Gastrocnemius medialis (tissue), 4 donors: Measurements from ENCODE around the gene CDH23.

Experiments
- POLR2A ChIP-seq, 2 donors: fragments of 450-650 bp; IDR thresholded peaks; one replicate each; pipeline ENCODE4 v1.6.1; 2017; ENCODE audit warnings: antibody characterized with exemption in 2 of 2, mild to moderate bottlenecking in 2 of 2, moderate library complexity in 2 of 2
- TF ChIP-seq, protein P1 (sequence below), 5 experiments: fragments of 450-650 bp in 3 of 5; fragments of 200-600 bp in 2 of 5; sonication (generic) in 2 of 5; IDR thresholded peaks in 4 of 5; conservative IDR thresholded peaks in 1 of 5; 1 replicate in 4 of 5; 2 replicates in 1 of 5; pipeline ENCODE4 v1.5.1; 2016 to 2019; ENCODE audit warnings: antibody characterized with exemption in 5 of 5, mild to moderate bottlenecking in 3 of 5, moderate library complexity in 3 of 5

DNA sequence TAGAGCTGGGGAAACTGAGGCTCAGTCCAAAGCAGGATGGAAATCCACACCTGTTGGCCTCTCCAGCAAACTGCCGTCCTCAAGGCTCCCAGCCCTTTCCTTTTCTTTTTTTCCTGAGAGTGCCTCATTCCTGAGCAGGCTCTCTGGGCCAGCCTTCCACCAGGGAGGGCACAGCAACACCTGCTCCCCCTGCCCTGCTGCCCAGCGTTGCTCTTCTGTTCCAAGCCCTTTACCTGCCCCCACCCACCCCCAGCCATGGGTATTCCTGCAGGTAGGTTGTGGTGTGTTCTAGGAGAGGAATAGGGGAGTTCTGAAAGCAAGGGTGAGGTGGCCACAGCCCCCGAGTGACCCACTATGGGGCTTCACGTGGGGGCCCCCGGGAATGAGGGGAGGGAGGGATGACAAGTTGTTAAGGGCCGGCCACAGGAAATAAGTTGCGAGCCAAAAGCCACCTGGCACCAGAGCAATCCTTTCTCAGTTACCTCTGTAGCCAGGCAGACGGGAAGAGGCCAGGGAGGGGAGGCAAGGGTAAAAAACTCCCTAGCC lies 357.3 kb downstream of the CDH23 start:
- TF ChIP-seq, protein P1, sequence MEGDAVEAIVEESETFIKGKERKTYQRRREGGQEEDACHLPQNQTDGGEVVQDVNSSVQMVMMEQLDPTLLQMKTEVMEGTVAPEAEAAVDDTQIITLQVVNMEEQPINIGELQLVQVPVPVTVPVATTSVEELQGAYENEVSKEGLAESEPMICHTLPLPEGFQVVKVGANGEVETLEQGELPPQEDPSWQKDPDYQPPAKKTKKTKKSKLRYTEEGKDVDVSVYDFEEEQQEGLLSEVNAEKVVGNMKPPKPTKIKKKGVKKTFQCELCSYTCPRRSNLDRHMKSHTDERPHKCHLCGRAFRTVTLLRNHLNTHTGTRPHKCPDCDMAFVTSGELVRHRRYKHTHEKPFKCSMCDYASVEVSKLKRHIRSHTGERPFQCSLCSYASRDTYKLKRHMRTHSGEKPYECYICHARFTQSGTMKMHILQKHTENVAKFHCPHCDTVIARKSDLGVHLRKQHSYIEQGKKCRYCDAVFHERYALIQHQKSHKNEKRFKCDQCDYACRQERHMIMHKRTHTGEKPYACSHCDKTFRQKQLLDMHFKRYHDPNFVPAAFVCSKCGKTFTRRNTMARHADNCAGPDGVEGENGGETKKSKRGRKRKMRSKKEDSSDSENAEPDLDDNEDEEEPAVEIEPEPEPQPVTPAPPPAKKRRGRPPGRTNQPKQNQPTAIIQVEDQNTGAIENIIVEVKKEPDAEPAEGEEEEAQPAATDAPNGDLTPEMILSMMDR (IDR thresholded peaks at IDR 0.05 in 4 of 5, conservative IDR thresholded peaks at IDR 0.05 in 1 of 5), result no peak
- TF ChIP-seq POLR2A (IDR thresholded peaks at IDR 0.05), result no peak
